IMR-90 (cell line): Measurements from ENCODE around the gene RAB23. TPM values are rescaled to one million over a fixed set of nuclear protein-coding genes. Genes with fewer than 3 reads are reported as not detected.

ENCODE experiments used
- ATAC-seq: fragments of 200-7000 bp; cut with Tn5 transposase; 2 replicates; pipeline ENCODE4 v1.9.1; 2020; ENCODE audit warnings: low read depth, mild to moderate bottlenecking, moderate library complexity
- BruUV-seq: library from RNA; stranded (reverse); fragments of 400-500 nt; replicated peaks from 2 replicates; lab custom pipeline; 2021; lab: Mats Ljungman, UMichigan
- CTCF ChIA-PET: fragments of 300-600 bp; formaldehyde crosslinking; extraction: SDS; loops from one replicate; lab custom pipeline; 2021; ENCODE audit warnings: antibody characterized with exemption; lab: Yijun Ruan, JAX
- POLR2A ChIA-PET: fragments of 300-600 bp; sonication (Branson Sonifier 250); formaldehyde crosslinking; loops from one replicate; lab custom pipeline; 2022; ENCODE audit warnings: antibody characterized with exemption; ENCODE audit not compliant: unreplicated experiment; lab: Charles Lee
- DNase-seq: peaks from one replicate; pipeline ENCODE4 v3.0.0; 2013
- H2AFZ ChIP-seq: replicated peaks from 2 replicates; pipeline ENCODE3; 2013; ENCODE audit warnings: low read length, mild to moderate bottlenecking; ENCODE audit not compliant: poor library complexity
- H2AK5ac ChIP-seq: 2 replicates; pipeline ENCODE4 v1.6.1; 2013; ENCODE audit warnings: low read depth, low read length, inconsistent platforms
- H2AK9ac ChIP-seq: replicated peaks from 2 replicates; pipeline ENCODE3; 2013; ENCODE audit warnings: mild to moderate bottlenecking, low read depth, low read length, moderate library complexity; ENCODE audit not compliant: poor library complexity
- H2BK120ac ChIP-seq: 2 replicates; pipeline ENCODE4 v1.6.1; 2013; ENCODE audit warnings: low read depth, low read length, inconsistent platforms
- H2BK15ac ChIP-seq: 3 replicates; pipeline ENCODE4 v1.6.1; 2013; ENCODE audit warnings: low read depth, low read length, inconsistent platforms
- H2BK20ac ChIP-seq: 2 replicates; pipeline ENCODE4 v1.6.1; 2013; ENCODE audit warnings: low read depth, mild to moderate bottlenecking, inconsistent platforms, low read length, moderate library complexity
- H2BK5ac ChIP-seq: 2 replicates; pipeline ENCODE4 v1.6.1; 2013; ENCODE audit warnings: mild to moderate bottlenecking, low read depth, low read length, inconsistent platforms; ENCODE audit not compliant: poor library complexity, severe bottlenecking
- H3K14ac ChIP-seq: replicated peaks from 2 replicates; pipeline ENCODE4 v1.6.1; 2013; ENCODE audit warnings: low read depth, low read length, inconsistent platforms
- H3K18ac ChIP-seq: 2 replicates; pipeline ENCODE4 v1.6.1; 2013; ENCODE audit warnings: low read depth, low read length, control low read depth
- H3K23ac ChIP-seq: 2 replicates; pipeline ENCODE4 v1.6.1; 2013; ENCODE audit warnings: low read depth, low read length, inconsistent platforms
- H3K27ac ChIP-seq: 2 replicates; pipeline ENCODE4 v1.5.1; 2013; ENCODE audit warnings: mild to moderate bottlenecking, control low read depth, low read length; ENCODE audit not compliant: insufficient read depth
- H3K27me3 ChIP-seq: 2 replicates; pipeline ENCODE4 v1.6.1; 2013; ENCODE audit warnings: low read length; ENCODE audit not compliant: control insufficient read depth, insufficient read depth
- H3K36me3 ChIP-seq: 2 replicates; pipeline ENCODE4 v1.6.1; 2013; ENCODE audit warnings: low read length, mixed read lengths; ENCODE audit not compliant: control insufficient read depth, insufficient read depth
- H3K4ac ChIP-seq: 2 replicates; pipeline ENCODE4 v1.6.1; 2013; ENCODE audit warnings: low read depth, low read length, inconsistent platforms
- H3K4me1 ChIP-seq: 2 replicates; pipeline ENCODE4 v1.6.1; 2013; ENCODE audit warnings: low read length, mixed read lengths; ENCODE audit not compliant: control insufficient read depth, insufficient read depth
- H3K4me2 ChIP-seq: 2 replicates; pipeline ENCODE4 v1.6.1; 2013; ENCODE audit warnings: low read depth, mild to moderate bottlenecking, control low read depth, low read length, moderate library complexity
- H3K4me3 ChIP-seq: 2 replicates; pipeline ENCODE4 v1.5.1; 2013; ENCODE audit warnings: low read depth, mild to moderate bottlenecking, control low read depth, low read length, moderate library complexity; ENCODE audit not compliant: insufficient read depth
- H3K56ac ChIP-seq: 2 replicates; pipeline ENCODE4 v1.6.1; 2013; ENCODE audit warnings: low read length, inconsistent platforms; ENCODE audit not compliant: insufficient read depth; ENCODE audit errors: extremely low read depth
- H3K79me1 ChIP-seq, 2 experiments: 2 replicates each; pipeline ENCODE4 v1.6.1; 2013; ENCODE audit warnings: low read length in 2 of 2, inconsistent platforms in 1 of 2, low read depth in 1 of 2
- H3K9ac ChIP-seq: 2 replicates; pipeline ENCODE4 v1.6.1; 2013; ENCODE audit warnings: low read depth, low read length, control low read depth
- H3K9me1 ChIP-seq: 2 replicates; pipeline ENCODE4 v1.6.1; 2013; ENCODE audit warnings: low read length, inconsistent platforms; ENCODE audit not compliant: insufficient read depth
- H3K9me3 ChIP-seq: 2 replicates; pipeline ENCODE4 v1.6.1; 2013; ENCODE audit warnings: low read length; ENCODE audit not compliant: control insufficient read depth, insufficient read depth
- H4K20me1 ChIP-seq: 2 replicates; pipeline ENCODE4 v1.6.1; 2013; ENCODE audit warnings: low read length, inconsistent platforms; ENCODE audit not compliant: insufficient read depth
- H4K5ac ChIP-seq: 2 replicates; pipeline ENCODE4 v1.6.1; 2013; ENCODE audit warnings: mild to moderate bottlenecking, low read depth, low read length, control low read depth
- H4K8ac ChIP-seq, 2 experiments: 2 replicates each; pipeline ENCODE4 v1.6.1; 2013; ENCODE audit warnings: low read depth in 2 of 2, low read length in 2 of 2, control low read depth in 1 of 2, inconsistent platforms in 1 of 2
- H4K91ac ChIP-seq: 2 replicates; pipeline ENCODE4 v1.6.1; 2013; ENCODE audit warnings: low read depth, low read length, inconsistent platforms; ENCODE audit not compliant: insufficient read depth
- BHLHE40 ChIP-seq: fragments of 150-350 bp; IDR thresholded peaks from 2 replicates; pipeline ENCODE4 v1.6.1; 2016; ENCODE audit warnings: mild to moderate bottlenecking, low read depth, low read length
- CEBPB ChIP-seq: IDR thresholded peaks from 2 replicates; pipeline ENCODE4 v1.6.1; 2012; ENCODE audit warnings: low read depth, low read length, improper control_type of control experiment
- ELK1 ChIP-seq: fragments of 150-350 bp; IDR thresholded peaks from 2 replicates; pipeline ENCODE4 v1.6.1; 2016; ENCODE audit warnings: low read depth, mild to moderate bottlenecking, low read length, moderate library complexity, borderline replicate concordance
- FOS ChIP-seq: fragments of 150-350 bp; IDR thresholded peaks from 2 replicates; pipeline ENCODE4 v1.6.1; 2016; ENCODE audit warnings: low read depth, low read length
- MAFK ChIP-seq: IDR thresholded peaks from 2 replicates; pipeline ENCODE4 v1.6.1; 2012; ENCODE audit warnings: low read depth, low read length, improper control_type of control experiment
- MAZ ChIP-seq: IDR thresholded peaks from 2 replicates; pipeline ENCODE4 v1.6.1; 2012; ENCODE audit warnings: low read depth, mild to moderate bottlenecking, low read length, improper control_type of control experiment, moderate library complexity, borderline replicate concordance
- MXI1 ChIP-seq: IDR thresholded peaks from 2 replicates; pipeline ENCODE4 v1.6.1; 2012; ENCODE audit warnings: low read depth, mild to moderate bottlenecking, low read length, moderate library complexity, borderline replicate concordance
- NFE2L2 ChIP-seq: fragments of 150-350 bp; IDR thresholded peaks from 2 replicates; pipeline ENCODE4 v1.6.1; 2016; ENCODE audit warnings: low read depth, mild to moderate bottlenecking, low read length
- POLR2A ChIP-seq: IDR thresholded peaks from 2 replicates; pipeline ENCODE4 v1.6.1; 2012; ENCODE audit warnings: mild to moderate bottlenecking, low read depth, low read length
- RAD21 ChIP-seq: IDR thresholded peaks from 2 replicates; pipeline ENCODE4 v1.6.1; 2012; ENCODE audit warnings: low read length, improper control_type of control experiment
- RCOR1 ChIP-seq: IDR thresholded peaks from 2 replicates; pipeline ENCODE4 v1.6.1; 2012; ENCODE audit warnings: mild to moderate bottlenecking, low read length, improper control_type of control experiment; ENCODE audit not compliant: insufficient replicate concordance
- RFX5 ChIP-seq: IDR thresholded peaks from 2 replicates; pipeline ENCODE4 v1.8.0; 2012; ENCODE audit warnings: low read depth, mild to moderate bottlenecking, low read length, moderate library complexity
- SMC3 ChIP-seq: fragments of 150-350 bp; IDR thresholded peaks from 2 replicates; pipeline ENCODE4 v1.6.1; 2016; ENCODE audit warnings: low read depth, mild to moderate bottlenecking, antibody characterized with exemption, low read length, moderate library complexity
- USF2 ChIP-seq: fragments of 150-350 bp; IDR thresholded peaks from 2 replicates; pipeline ENCODE4 v1.6.1; 2017; ENCODE audit warnings: mild to moderate bottlenecking, antibody characterized with exemption, low read length, low read depth
- WGBS, 2 experiments: methylation state at CpG; one replicate each; pipeline versions ENCODE4 v1.1.5 to v1.1.7; 2013; ENCODE audit warnings: missing lambda C conversion rate in 2 of 2; ENCODE audit not compliant: insufficient read length in 1 of 2; ENCODE audit errors: extremely low coverage in 2 of 2; 5-methylcytosine and 5-hydroxymethylcytosine counted together
- dilution Hi-C: fragments of 300-500 bp; cut with HindIII; formaldehyde crosslinking; loops from one replicate; pipeline ENCODE4 v1.14.3; 2018; ENCODE audit warnings: low sequenced_read_pairs; ENCODE audit not compliant: unreplicated experiment
- in situ Hi-C: fragments of 300-500 bp; cut with MboI; formaldehyde crosslinking; loops from 3 replicates; pipeline ENCODE4 v1.14.3; 2019; ENCODE audit warnings: low sequenced_read_pairs, inconsistent platforms, mixed read lengths
- intact Hi-C: fragments of 100-400 bp; cut with micrococcal nuclease; formaldehyde crosslinking; loops from 2 replicates; pipeline ENCODE4 v1.10.0; 2022
- polyA plus RNA-seq, 3 experiments: library from polyadenylated mRNA; depleted of rRNA; stranded (reverse); fragments of >200 nt; gene quantifications; 2 replicates each; pipeline ENCODE4 v1.2.3, GENCODE V29; 2012; ENCODE audit warnings: low replicate concordance in 1 of 3
- total RNA-seq: library from RNA; depleted of rRNA; stranded (reverse); fragments of >200 nt; gene quantifications from 2 replicates; pipeline ENCODE4 v1.2.3, GENCODE V29; 2012

The RAB23 gene
- total and polyA plus RNA-seq, 2 of the 4 experiments (the other 2 are of a cell fraction): 10.8 to 13.3 TPM

GRCh38 chr6:57182017-57182432 is 40.1 kb downstream of the RAB23 start (continued):
- TF ChIP-seq RFX5 (no peak), BHLHE40 (no peak), CEBPB (peak; percentile 68; the same call in 1 of the 2 replicates), POLR2A (no peak), NFE2L2 (no peak), MAFK (no peak), SMC3 (no peak)

- no peak overlapping the region for H3K4me3 ChIP-seq
- peaks cover 10 to 56% of the 10 kb centered on the region in 2 experiments for H3K79me1 ChIP-seq
- no peak overlapping the region for H3K14ac ChIP-seq
- no peaks in the 10 kb centered on the region for H3K9me3 ChIP-seq
- peaks cover 52% of the 10 kb centered on the region for H4K20me1 ChIP-seq
- no peak overlapping the region for H3K9ac ChIP-seq
- no peak overlapping the region for H4K91ac ChIP-seq
- ATAC-seq: no peak
- no peak overlapping the region for H3K27ac ChIP-seq
- no peak overlapping the region for H3K56ac ChIP-seq
- no peak overlapping the region for H3K23ac ChIP-seq
- H2AFZ ChIP-seq: no peak overlapping the region
- no peak overlapping the region for H2BK15ac ChIP-seq
- H3K4ac ChIP-seq: no peak overlapping the region
- H3K4me2 ChIP-seq: no peak overlapping the region
- dilution Hi-C loops (no loop called here), in situ Hi-C loops (loop anchor here (5.0 to 10.0 kb wide), 2 partner anchors 137 to 276 kb away; partner anchors contain the start of gene PRIM2), intact Hi-C loops (no loop called here)
- no CpG with 5 or more reads among the region's 3 CpGs for WGBS, 2 experiments
- no peak overlapping the region for H2BK20ac ChIP-seq
- H4K5ac ChIP-seq: no peak overlapping the region
- no peak overlapping the region for H4K8ac ChIP-seq
- peaks cover 18% of the 10 kb centered on the region for H3K9me1 ChIP-seq
- peaks cover 36% of the 10 kb centered on the region for H3K36me3 ChIP-seq
- ChIA-PET POLR2A (no interaction called here), CTCF (no interaction called here)
- no peak overlapping the region; the same call in 1 of the 2 replicates for H3K18ac ChIP-seq
- H2BK5ac ChIP-seq: no peak overlapping the region
- peaks cover 25% of the 10 kb centered on the region for H3K4me1 ChIP-seq
- no peak overlapping the region for H2AK5ac ChIP-seq
- no TSS peak for BruUV-seq
- H3K27me3 ChIP-seq: no peaks in the 10 kb centered on the region
- no peak overlapping the region for H2BK120ac ChIP-seq
- no peak overlapping the region for H2AK9ac ChIP-seq
- DNase-seq: no peak
- no peak for TF ChIP-seq ELK1
- TF ChIP-seq RFX5: no peak
- no peak for TF ChIP-seq CEBPB
- no peak for TF ChIP-seq SMC3
- TF ChIP-seq NFE2L2: no peak
- no peak for TF ChIP-seq FOS
- no peak for TF ChIP-seq USF2
- no peak for TF ChIP-seq RCOR1
- no peak for TF ChIP-seq MXI1
- TF ChIP-seq BHLHE40: no peak
- no peak for TF ChIP-seq RAD21
- no peak for TF ChIP-seq MAZ
These were observed 41.5 kb downstream of the RAB23 start for GRCh38 chr6:57180596-57180995.
